ENCODE data around the gene TP53TG3C. TPM values are rescaled to one million over a fixed set of nuclear protein-coding genes. Genes with fewer than 3 reads are reported as not detected.
"Not testable (repeated sequence)": the region's sequence is repeated elsewhere in the genome, so short reads cannot be mapped to it uniquely, and the experiment has no call there.

The TP53TG3C gene, protein sequence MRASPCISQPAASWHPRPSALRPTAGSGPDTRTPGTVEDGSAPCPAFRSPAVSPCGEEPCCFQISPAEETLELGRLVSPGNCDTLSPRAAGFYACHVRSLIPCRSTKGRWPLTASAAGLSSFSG
- not detected for total RNA-seq
- not detected for polyA plus RNA-seq

DNA sequence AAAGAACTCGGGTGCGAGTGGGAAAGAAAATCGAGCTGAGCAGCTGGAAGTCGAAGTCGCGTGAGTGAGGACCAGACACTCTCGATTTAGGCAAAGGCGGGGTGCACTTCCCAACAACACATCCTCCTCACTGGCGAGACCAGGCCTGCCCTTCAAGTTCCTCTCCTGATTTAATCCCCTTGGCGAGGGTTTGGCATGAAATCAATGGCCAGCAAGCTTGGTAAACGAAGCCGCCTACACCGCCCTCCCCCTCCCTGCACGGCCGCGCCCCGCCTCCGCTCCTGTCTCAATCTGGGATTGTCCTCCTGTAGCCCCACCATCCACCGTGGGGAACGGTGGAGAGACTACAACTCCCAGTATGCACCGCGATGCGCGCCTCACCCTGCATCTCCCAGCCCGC is at the start of gene TP53TG3C:
Gene TP53TG3C (plus strand): TSS at position 301 of the 400 bp plus-strand sequence. CDS start 68 bp downstream, at position 369.
- not testable (repeated sequence) for H3K4me1 Mint-ChIP-seq; ATAC-seq (ENCODE audit: low read depth in 2 of 2); H3K4me1 ChIP-seq (ENCODE audit: control insufficient read depth, insufficient read depth, low read length, poor library complexity, severe bottlenecking); H3K36me3 ChIP-seq (ENCODE audit: control insufficient read depth, insufficient read depth, low read length); H3K9me3 Mint-ChIP-seq; H3K4me3 ChIP-seq (ENCODE audit: low read depth, low read length); H3K27ac ChIP-seq (ENCODE audit: insufficient read depth, low read length, poor library complexity, severe bottlenecking); DNase-seq; H3K9me3 ChIP-seq (ENCODE audit: control insufficient read depth in 2 of 2, low read length in 2 of 2); H3K27me3 ChIP-seq (ENCODE audit: control insufficient read depth, insufficient read depth, low read length); H3K4me3 Mint-ChIP-seq; H3K36me3 Mint-ChIP-seq; H3K27ac Mint-ChIP-seq; H3K27me3 Mint-ChIP-seq

Other genes with a start within 250 kb of the TP53TG3C start
- gene TP53TG3E, start 110.1 kb downstream of the TP53TG3C start, total RNA-seq, result not detected
- gene TP53TG3E, start 110.1 kb downstream of the TP53TG3C start, polyA plus RNA-seq, result not detected
- gene TP53TG3B, start 166.6 kb downstream of the TP53TG3C start, total RNA-seq, result not detected
- not detected for gene TP53TG3B, start 166.6 kb downstream of the TP53TG3C start, polyA plus RNA-seq

Data from CD4-positive, CD25-positive, alpha-beta regulatory T cell (primary cell).